ENCODE results near the gene LSS. TPM values are rescaled to one million over a fixed set of nuclear protein-coding genes. Genes with fewer than 3 reads are reported as not detected.
"Not testable (repeated sequence)": the region's sequence is repeated elsewhere in the genome, so short reads cannot be mapped to it uniquely, and the experiment has no call there.

Gene LSS
- total RNA-seq, 1 donor from 2014 or later: 69.8 TPM

GRCh38 chr21:46246345-46246744 is 17.8 kb upstream of the LSS start:
- DNase-seq (ENCODE audit: low read depth, low spot score): no peak

GRCh38 chr21:46245213-46245915 is 16.8 kb upstream of the LSS start:
- DNase-seq (ENCODE audit: low read depth, low spot score): no peak

- DNase-seq (ENCODE audit: low read depth, low spot score): no peak
These were observed 16.0 kb upstream of the LSS start for GRCh38 chr21:46244602-46245001.

DNA sequence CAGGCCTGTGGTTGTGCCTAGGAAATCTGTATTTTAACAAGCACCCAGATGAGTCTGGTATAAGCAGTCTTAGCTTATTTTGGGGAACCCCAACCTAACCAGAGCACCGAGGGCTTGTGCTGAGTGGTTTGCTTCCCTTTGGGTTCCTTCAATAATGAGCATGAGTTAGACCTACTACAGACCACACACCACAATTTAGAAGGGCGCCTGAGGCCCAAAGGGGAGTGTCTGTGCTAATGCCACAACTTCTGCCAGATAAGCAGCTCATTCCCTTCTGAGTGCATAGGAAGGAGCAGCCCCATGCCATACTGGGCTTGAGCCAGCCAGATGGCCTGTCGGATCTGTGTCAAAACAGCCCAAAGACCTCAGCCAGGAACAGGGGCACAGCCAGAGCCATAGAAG is 15.4 kb upstream of the LSS start:
- DNase-seq (ENCODE audit: low read depth, low spot score): no peak

DNA sequence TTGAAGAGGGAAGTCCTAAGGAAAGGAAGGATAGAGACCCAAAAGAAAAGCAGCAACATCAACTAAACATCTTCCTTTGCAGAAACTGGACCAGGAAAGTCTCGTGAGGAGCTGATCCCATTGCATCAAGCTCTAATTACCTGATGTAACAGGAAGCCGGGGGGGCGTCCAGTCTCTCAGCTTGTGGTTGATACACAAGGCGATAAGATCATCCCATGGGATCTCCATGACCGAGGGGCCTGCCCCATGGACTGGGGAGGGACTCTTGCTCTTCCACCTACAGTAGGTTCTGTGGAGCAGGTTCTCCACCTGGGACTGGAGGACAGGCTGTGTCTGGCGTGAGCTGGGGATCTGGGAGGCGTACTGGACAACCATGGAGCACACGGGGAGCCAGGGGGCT is 14.8 kb upstream of the LSS start:
- no peak for DNase-seq (ENCODE audit: low read depth, low spot score)

GRCh38 chr21:46241577-46241976 is 13.0 kb upstream of the LSS start:
- DNase-seq (ENCODE audit: low read depth, low spot score): not testable (repeated sequence)

- no peak for DNase-seq (ENCODE audit: low read depth, low spot score)
These were observed 11.3 kb upstream of the LSS start for GRCh38 chr21:46239817-46240325.

GRCh38 chr21:46237474-46237873 is 8.9 kb upstream of the LSS start:
- DNase-seq (ENCODE audit: low read depth, low spot score): no peak

DNA sequence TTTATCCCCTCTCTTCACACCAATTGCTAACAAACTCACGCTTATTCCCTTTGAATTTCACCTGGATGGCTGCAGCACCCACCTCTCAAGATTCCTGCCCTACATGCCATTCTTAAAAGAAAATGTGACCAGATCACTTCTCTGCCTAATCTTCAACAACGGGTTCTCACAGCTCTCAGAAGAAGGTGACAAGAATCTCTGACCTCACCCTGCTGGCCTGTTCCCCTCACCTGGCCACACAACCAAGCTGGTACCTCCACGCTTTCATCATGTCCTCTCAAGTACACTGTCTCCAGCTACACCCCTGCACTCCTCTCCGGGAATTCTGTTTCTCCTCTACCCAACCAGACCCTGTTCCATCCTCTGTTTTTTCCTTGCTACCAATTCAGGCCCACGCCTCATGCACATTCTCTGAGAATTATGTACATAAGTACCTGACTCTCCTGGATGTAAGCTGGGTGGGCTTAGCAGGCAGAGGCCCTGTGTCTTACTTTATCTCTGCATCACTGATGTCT is 5.9 kb upstream of the LSS start:
- no peak for DNase-seq (ENCODE audit: low read depth, low spot score)

- no peak for DNase-seq (ENCODE audit: low read depth, low spot score)
These were observed 1.3 kb upstream of the LSS start for GRCh38 chr21:46229923-46230260.

DNA sequence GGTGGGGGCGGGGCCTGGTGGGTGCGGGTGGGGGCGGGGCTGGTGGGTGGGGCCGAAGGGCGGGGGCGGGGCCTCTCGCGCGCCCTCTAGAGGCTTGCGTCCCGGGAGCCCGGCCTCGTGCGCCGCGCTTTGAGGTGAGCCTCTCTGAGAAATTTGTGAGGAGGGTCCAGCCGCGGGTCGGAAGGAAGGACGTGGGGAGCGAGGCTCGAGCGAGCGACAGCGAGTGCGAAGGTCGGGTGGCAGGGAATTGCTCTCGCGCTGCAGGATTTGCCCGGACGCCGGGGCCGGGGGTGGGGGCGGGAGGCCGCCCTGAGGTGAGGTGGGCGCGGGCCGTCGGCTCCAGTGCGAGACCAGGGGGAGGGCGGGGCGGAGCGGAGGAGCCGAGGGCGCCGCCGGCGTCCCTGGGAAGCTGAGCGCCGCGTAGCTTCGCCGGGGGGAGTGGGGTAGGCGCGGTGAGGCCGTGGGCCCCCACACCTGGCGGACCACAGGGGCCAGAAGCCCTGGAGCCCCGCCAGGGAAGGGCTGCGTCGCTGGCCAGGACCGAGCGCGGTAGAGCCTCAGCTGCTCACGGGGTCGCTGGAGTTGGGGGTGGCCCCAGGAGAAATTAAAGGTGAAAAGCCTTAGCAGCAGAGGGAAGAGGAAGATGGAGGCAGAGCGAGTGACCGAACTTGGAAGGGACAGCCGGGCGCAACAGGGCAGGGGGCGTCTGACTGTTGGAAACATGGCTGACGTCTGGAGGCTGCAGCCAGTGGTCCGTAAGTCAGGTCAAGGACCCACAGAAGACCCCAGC is 754 bp upstream of the LSS start:
- DNase-seq (ENCODE audit: low read depth, low spot score): no peak

DNA sequence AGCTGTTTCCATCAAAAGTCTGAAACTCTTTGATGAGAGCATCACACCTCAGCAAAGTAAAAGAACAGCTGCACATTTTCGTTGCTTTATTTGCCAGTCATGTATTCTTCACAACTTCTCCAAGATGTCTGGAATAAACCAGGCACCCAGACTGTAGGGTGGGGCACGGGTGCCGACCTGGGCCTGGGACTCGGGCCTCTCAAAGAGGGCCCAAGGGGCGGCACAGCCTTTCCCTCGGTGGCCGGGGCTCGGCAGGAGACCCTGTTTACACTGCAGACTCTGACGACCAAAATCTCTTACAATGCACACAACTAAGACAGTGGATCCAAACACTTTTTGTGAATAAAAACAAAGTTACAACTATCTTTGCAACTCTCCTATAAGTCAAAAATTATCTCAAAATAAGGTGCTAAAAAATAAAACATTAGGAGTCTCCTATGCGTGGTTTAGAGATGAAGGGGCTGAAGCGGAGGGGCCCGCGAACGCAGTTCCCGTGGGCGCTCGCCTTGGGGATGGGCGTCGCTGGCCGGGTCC is 696 bp downstream of the LSS start:
- DNase-seq (ENCODE audit: low read depth, low spot score): no peak

- DNase-seq (ENCODE audit: low read depth, low spot score): no peak
These were observed 1.5 kb downstream of the LSS start for GRCh38 chr21:46226920-46227599.

- DNase-seq (ENCODE audit: low read depth, low spot score): no peak
These were observed 2.4 kb downstream of the LSS start for GRCh38 chr21:46226146-46226545.

- not testable (repeated sequence) for DNase-seq (ENCODE audit: low read depth, low spot score)
These were observed 4.9 kb downstream of the LSS start for GRCh38 chr21:46223661-46224060.

DNA sequence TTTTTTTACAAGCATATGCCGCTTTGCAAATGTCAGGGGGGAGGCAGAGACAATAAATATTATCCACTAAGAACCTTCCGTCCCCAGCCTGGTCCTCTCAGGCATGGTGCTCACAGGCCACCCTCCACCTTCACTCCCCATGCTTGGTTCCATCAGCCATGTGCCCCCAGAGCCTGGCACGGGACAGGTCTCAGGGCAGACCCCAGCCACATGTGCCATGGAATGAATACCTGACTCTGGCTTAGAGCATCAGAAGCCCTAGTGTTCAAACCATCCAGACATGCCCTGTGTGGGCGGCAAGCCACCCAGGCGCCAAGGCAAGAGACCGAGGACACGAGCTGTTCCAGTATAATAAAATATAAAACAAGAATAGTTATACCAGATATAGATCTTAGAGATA is 5.4 kb downstream of the LSS start:
- no peak for DNase-seq (ENCODE audit: low read depth, low spot score)

DNA sequence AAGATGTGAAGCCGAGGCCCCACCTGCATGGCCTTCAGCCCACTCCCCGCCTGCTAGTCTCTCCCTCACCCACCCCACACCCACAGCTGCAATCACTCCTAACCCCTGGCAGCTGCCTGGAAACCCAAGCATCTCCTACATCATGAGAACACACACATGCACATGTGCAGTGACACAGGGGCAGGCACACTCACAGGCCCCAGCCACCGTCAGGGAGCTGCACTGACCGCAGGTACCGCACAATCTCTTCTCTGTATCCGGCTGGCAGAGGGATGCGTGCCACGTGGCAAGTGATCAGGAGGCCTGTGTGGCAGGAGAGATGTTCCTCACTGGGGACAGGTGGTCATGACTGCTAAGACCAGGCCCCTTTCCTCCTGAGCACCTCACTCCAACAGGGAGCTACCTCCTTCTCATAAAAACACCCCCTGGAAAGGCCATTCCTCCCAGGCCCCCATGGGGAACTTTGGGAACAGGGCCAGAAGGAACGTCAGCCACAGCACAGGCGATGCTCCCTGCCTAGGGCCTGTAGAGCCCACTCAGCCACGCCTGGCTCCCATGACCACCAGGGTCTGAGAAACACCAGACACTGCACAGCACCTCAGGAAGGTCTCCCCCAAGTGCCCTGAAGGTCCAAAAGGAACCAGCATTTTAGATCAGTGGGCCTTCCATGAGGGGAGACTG is 6.0 kb downstream of the LSS start:
- no peak for DNase-seq (ENCODE audit: low read depth, low spot score)

GRCh38 chr21:46221664-46222435 is 6.7 kb downstream of the LSS start:
- DNase-seq (ENCODE audit: low read depth, low spot score): no peak

DNA sequence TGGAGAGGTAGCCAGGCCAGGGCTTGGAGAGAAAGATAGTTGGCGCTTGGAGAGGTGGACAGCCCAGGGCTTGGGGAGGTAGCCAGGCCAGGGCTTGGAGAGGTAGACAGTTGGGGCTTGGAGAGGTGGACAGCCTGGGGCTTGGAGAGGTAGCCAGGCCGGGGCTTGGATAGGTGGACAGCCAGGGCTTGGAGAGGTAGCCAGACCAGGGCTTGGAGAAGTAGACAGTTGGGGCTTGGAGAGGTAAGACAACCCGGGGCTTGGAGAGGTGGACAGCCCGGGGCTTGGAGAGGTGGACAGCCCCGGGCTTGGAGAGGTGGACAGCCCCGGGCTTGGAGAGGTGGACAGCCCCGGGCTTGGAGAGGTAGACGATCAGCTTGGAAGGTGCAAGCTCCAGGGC is 7.7 kb downstream of the LSS start:
- no peak for DNase-seq (ENCODE audit: low read depth, low spot score)

GRCh38 chr21:46220275-46220810 is 8.2 kb downstream of the LSS start:
- no peak for DNase-seq (ENCODE audit: low read depth, low spot score)
